Adipocyte (in vitro differentiated cells): Measurements from ENCODE around the gene GRHL1.
"Not testable (repeated sequence)": the region's sequence is repeated elsewhere in the genome, so short reads cannot be mapped to it uniquely, and the experiment has no call there.

Experiments used
- DNase-seq: peaks from one replicate; pipeline ENCODE4 v3.0.0-alpha.2; 2015; ENCODE audit warnings: low read depth
- H3K27me3 ChIP-seq: replicated peaks from 2 replicates; pipeline ENCODE4 v1.7.0; 2013; ENCODE audit warnings: mild to moderate bottlenecking, low read length, moderate library complexity; ENCODE audit not compliant: control insufficient read depth, insufficient read depth
- H3K36me3 ChIP-seq: 2 replicates; pipeline ENCODE4 v1.7.0; 2013; ENCODE audit warnings: low read length, mild to moderate bottlenecking, moderate library complexity; ENCODE audit not compliant: control insufficient read depth, insufficient read depth, severe bottlenecking
- H3K4me1 ChIP-seq: 2 replicates; pipeline ENCODE4 v1.7.0; 2013; ENCODE audit warnings: mild to moderate bottlenecking, low read length, moderate library complexity; ENCODE audit not compliant: control insufficient read depth, insufficient read depth
- H3K4me3 ChIP-seq: 2 replicates; pipeline ENCODE4 v1.7.0; 2013; ENCODE audit warnings: mild to moderate bottlenecking, low read length, moderate library complexity
- H3K9ac ChIP-seq: 2 replicates; pipeline ENCODE4 v1.7.0; 2013; ENCODE audit warnings: mild to moderate bottlenecking, low read length, moderate library complexity
- H3K9me3 ChIP-seq: 2 replicates; pipeline ENCODE4 v1.7.0; 2013; ENCODE audit warnings: mild to moderate bottlenecking, low read length, moderate library complexity; ENCODE audit not compliant: control insufficient read depth

GRHL1 gene

DNA sequence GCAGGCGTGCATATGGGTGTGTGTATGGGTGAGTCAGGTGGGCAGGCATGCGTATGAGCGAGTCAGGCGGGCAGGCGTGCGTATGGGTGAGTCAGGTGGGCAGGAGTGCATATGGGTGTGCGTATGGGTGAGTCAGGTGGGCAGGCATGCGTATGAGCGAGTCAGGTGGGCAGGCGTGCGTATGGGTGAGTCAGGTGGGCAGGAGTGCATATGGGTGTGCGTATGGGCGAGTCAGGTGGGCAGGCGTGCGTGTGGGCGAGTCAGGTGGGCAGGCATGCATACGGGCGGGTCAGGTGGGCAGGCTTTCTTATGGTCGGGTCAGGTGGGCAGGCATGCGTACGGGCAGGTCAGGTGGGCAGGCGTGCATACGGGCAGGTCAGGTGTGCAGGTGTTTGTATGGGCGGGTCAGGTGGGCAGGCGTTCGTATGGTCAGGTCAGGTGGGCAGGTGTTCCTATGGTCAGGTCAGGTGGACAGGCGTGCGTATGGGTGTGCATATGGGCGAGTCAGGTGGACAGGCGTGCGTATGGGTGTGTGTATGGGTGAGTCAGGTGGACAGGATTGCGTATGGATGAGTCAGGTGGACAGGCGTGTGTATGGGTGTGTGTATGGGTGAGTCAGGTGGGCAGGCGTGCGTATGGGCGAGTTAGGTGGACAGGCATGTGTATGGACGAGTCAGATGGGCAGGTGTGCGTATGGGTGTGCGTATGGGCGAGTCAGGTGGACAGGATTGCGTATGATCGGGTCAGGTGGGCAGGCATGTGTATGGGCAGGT lies 63.1 kb downstream of the GRHL1 start:
- no peak for DNase-seq
- peaks cover 7% of the 10 kb centered on the region for H3K27me3 ChIP-seq
- H3K9me3 ChIP-seq, result peaks cover 3% of the 10 kb centered on the region
- H3K4me3 ChIP-seq, result no peak overlapping the region
- H3K36me3 ChIP-seq, result no peaks in the 10 kb centered on the region
- H3K4me1 ChIP-seq, result peaks cover 35% of the 10 kb centered on the region
- H3K9ac ChIP-seq, result no peak overlapping the region

DNA sequence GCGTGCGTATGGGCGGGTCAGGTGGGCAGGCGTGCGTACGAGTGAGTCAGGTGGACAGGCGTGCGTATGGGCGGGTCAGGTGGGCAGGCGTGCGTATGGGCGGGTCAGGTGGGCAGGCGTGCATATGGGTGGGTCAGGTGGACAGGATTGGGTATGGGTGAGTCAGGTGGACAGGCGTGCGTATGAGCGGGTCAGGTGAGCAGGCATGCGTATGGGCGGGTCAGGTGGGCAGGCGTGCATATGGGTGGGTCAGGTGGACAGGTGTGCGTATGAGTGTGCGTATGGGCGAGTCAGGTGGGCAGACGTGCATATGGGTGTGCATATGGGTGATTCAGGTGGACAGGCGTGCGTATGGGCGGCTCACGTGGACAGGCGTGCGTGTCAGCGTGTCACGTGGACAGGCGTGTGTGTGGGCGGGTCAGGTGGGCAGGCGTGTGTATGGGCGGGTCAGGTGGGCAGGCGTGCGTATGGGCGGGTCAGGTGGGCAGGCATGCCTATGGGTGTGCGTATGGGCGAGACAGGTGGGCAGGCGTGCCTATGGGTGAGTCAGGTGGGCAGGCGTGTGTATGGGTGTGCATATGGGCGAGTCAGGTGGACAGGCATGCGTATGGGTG lies 64.0 kb downstream of the GRHL1 start:
- not testable (repeated sequence) for H3K9me3 ChIP-seq, DNase-seq, H3K36me3 ChIP-seq, H3K27me3 ChIP-seq, H3K9ac ChIP-seq, H3K4me3 ChIP-seq
- H3K4me1 ChIP-seq, result peaks cover 30% of the 10 kb centered on the region

DNA sequence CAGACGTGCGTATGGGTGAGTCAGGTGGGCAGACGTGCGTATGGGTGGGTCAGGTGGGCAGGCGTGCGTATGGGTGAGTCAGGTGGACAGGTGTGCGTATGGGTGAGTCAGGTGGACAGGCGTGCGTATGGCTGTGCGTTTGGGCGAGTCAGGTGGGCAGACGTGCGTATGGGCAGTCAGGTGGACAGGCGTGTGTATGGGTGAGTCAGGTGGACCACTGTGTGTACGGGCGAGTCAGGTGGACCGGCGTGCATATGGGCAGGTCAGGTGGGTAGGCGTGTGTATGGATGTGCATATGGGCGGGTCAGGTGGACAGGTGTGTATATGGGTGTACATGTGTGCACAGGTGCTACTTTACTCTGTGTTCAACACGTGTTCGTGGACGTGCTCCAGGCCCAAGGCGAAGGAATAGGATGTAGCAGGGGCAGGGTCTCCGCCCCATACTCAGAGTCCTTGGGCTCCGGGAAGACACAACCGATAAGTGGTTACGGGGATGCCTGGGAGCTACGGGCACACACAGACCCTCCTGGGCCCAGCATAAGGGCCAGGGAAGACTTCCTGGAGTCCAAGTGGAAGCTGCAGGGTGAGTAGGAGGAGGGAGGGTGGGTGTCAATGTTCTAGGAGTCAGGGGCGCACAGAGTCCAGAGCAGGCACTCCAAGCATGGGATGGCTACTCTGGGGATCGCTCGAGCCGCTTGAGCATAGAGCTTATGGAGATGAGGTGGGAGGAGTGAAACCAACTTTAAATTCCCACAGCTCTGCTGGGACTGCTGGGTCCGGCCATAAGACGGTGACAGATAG lies 64.7 kb downstream of the GRHL1 start:
- Histone ChIP-seq H3K4me3 (no peak overlapping the region), H3K36me3 (no peaks in the 10 kb centered on the region), H3K27me3 (peaks cover 7% of the 10 kb centered on the region), H3K9ac (no peak overlapping the region), H3K4me1 (peaks cover 26% of the 10 kb centered on the region), H3K9me3 (peaks cover 3% of the 10 kb centered on the region)
- no peak for DNase-seq

DNA sequence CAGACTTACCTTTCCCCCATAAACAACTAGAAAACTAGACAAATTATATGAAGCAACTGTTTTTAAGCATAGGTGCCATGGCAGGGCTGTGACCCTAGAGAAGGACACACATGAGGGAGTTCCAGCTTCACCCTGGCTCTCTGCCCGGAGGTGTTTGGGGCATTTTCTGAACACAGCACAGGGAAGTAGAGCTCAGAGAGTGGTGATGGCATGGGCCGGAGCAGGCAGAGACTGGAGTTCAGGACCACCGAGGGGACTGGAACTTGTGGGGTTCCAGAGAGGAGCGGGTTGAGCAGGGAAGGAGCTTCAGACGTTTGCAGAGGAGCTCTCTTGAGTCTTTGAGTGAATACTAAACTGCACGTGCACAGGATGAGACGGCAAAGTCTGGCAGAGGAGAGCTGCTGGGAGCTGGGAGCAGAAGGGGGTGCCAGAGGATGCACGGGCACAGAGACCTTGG lies 65.3 kb downstream of the GRHL1 start:
- Histone ChIP-seq H3K27me3 (peaks cover 7% of the 10 kb centered on the region), H3K9ac (no peak overlapping the region), H3K36me3 (no peaks in the 10 kb centered on the region), H3K9me3 (peaks cover 3% of the 10 kb centered on the region), H3K4me1 (peaks cover 26% of the 10 kb centered on the region), H3K4me3 (no peak overlapping the region)
- no peak for DNase-seq

DNA sequence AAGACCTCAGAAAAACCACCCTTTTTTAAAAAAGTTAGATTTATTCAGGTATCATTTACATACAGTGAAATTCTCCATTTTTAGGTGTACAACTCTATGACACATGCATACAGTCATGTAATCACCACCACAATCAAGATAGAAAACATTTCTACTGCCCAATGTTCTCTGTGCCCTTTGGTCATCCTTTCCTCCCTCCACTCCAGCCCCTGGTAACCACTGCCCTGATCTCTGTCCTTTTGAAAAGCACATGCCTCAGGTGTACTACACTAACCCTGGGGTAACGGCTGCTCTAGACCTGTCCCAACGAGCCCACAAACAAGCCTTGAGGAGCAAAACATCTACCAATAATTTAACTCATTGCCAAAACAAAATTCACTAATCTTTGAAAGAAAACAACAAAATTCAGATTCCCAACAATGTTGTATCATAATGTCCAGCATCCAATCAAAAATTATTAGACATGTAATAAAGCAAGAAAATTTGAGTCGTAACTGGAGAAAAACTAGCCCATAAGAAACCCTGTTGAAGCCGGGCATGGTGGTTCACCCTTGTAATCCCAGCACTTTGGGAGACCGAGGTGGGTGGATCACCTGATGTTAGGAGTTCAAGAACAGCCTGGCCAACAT lies 65.9 kb downstream of the GRHL1 start:
- DNase-seq, result no peak
- Histone ChIP-seq H3K36me3 (no peaks in the 10 kb centered on the region), H3K4me3 (no peak overlapping the region), H3K9me3 (peaks cover 3% of the 10 kb centered on the region), H3K9ac (no peak overlapping the region), H3K4me1 (peaks cover 26% of the 10 kb centered on the region), H3K27me3 (peaks cover 7% of the 10 kb centered on the region)

DNA sequence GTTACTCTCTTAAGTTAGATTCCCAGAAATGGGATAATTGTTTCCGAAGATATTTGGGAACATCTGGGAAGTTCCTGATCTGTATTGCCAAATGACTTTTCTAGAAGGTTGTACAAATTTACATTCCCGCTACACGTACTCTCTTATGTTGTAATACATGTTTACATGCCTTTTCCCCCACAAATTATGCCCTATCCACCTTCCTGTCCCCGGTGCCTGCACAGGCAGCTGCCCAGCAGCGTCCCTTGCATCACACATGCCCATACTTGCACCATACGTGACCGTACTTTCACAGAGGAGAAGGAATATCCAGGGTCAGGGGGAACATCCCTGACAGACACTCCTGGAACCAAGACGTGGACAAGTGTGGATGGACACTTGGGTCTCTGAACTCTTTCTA lies 67.7 kb downstream of the GRHL1 start:
- Histone ChIP-seq H3K36me3 (no peaks in the 10 kb centered on the region), H3K9me3 (peaks cover 3% of the 10 kb centered on the region), H3K9ac (peak overlapping the region; percentile 19), H3K4me3 (no peak overlapping the region), H3K4me1 (peaks cover 26% of the 10 kb centered on the region), H3K27me3 (peaks cover 14% of the 10 kb centered on the region)
- DNase-seq, result peak; percentile 74

DNA sequence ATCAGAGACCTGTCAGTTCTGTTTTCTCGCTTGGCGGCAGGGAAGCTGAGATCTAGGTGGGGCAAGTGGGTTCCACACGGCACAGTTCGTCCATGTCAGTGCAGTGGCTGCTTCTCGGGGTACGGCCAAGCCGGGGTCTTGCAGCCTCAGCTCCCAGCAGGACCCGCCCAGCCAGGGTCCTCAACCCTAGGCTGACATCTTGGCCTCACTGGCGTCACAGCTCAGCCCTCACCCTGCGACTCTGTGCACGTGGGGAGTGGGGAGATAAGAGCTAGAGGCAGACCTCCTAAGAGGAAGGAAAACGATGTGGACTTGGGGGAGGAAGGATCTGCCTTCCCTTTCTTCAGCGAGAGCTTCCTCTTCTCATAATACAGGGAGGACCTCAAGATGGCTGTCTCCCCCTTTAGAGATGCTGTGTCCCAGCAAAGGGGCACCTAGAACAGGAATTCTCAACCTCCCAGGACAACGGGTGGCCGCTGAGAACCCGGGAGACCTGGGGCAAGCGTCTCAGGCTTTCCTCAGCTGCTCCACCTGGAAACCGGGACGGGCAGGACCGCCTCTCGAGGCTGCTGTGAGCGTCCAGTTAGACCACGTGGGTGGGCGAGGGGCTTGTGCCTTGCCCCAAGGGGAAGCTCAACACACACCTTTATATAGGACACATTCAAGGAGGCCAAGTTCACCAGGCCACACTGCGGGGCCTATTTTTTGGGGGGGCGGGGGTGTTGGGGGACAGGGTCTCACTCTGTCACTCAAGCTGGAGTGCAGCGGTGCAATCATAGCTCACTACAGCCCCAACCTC lies 68.3 kb downstream of the GRHL1 start:
- H3K4me1 ChIP-seq, result peaks cover 26% of the 10 kb centered on the region
- peaks cover 3% of the 10 kb centered on the region for H3K9me3 ChIP-seq
- no peak for DNase-seq
- no peak overlapping the region for H3K4me3 ChIP-seq
- no peak overlapping the region for H3K9ac ChIP-seq
- peaks cover 14% of the 10 kb centered on the region for H3K27me3 ChIP-seq
- no peaks in the 10 kb centered on the region for H3K36me3 ChIP-seq

DNA sequence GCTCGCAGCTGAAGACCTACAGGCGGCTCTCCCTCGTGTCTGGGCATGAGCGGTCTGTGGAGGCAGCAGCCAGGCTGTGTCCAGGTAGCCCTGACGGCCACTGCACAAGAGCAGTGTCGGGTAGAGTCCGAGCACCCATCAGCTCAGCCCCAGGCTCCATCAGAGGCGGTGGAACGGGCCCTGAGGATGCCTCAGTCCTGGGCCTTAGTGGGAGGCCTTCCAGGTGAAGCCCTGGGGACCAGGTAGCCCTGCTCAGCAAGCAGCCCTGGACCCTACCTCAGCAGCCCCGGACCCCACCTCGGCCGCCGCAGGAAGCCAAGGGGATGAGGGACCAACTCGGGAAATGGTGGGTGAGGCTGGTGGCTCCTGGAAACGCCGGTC lies 70.5 kb downstream of the GRHL1 start:
- no peak overlapping the region for H3K9ac ChIP-seq
- H3K4me1 ChIP-seq, result peaks cover 17% of the 10 kb centered on the region
- peaks cover 3% of the 10 kb centered on the region for H3K9me3 ChIP-seq
- H3K36me3 ChIP-seq, result no peaks in the 10 kb centered on the region
- H3K4me3 ChIP-seq, result no peak overlapping the region
- no peak for DNase-seq
- peaks cover 10% of the 10 kb centered on the region for H3K27me3 ChIP-seq

DNA sequence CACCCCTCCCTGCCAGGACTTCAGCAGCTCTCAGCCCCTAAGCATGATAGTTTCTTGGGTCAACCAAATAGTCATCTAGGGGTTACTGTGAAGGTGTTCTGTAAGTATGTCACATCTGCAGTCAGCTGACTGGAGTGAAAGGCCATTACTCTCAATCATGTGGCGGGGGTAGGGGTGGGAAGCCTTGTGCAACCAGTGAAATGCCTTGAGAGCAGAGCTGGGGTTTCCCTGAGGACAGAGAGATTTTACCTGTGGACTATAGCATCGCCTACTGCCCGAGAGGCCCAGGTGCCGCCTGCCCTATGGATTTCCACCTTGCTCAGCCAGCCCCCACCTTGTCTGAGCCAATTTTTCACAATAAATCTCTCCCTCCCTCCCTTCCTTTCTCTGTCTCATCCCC lies 71.0 kb downstream of the GRHL1 start:
- no peak for DNase-seq
- H3K27me3 ChIP-seq, result peaks cover 10% of the 10 kb centered on the region
- peaks cover 20% of the 10 kb centered on the region for H3K4me1 ChIP-seq
- no peak overlapping the region for H3K9ac ChIP-seq
- no peaks in the 10 kb centered on the region for H3K9me3 ChIP-seq
- H3K4me3 ChIP-seq, result no peak overlapping the region
- no peaks in the 10 kb centered on the region for H3K36me3 ChIP-seq

DNA sequence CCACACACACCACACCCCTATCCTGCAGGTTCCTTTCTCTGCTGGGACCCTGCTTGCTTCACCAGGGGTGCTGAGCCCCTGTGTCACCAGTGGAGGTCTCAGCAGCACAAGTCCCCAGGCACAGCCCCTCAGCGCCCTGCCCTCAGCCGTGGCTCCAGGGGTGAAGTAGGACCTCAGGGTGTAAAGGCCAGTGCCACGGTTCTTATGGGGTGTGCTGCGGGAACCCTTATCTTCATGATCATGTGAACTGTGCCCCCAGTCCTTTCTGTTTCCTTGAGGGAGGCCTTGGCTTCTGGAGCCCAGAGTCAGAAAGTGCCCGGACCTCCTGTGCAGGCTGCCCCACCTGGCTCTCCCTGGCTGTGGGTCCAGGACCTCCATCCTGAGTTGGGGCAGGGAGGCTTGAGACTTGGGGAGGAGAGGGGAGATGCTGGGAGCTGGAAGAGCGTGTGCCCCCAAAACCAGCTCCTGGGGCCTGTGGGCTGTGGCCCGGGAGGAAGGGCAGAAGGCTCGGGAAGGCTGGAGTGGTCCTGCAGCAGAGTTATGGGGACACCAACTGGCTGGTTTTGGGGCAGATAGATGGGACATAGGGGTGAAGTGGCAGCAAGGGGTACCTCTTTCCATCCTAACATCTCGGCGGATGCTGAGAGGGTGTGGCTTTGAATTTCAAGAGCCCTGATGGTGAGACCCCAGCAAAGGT lies 71.6 kb downstream of the GRHL1 start:
- DNase-seq, result no peak
- Histone ChIP-seq H3K36me3 (no peaks in the 10 kb centered on the region), H3K4me1 (peaks cover 21% of the 10 kb centered on the region), H3K27me3 (peaks cover 10% of the 10 kb centered on the region), H3K4me3 (no peak overlapping the region), H3K9ac (no peak overlapping the region), H3K9me3 (no peaks in the 10 kb centered on the region)
